Right renal cortex interstitium (tissue), 3 donors: Measurements from ENCODE around the gene COPB1. TPM values are rescaled to one million over a fixed set of nuclear protein-coding genes. Genes with fewer than 3 reads are reported as not detected.
"Not testable (repeated sequence)": the region's sequence is repeated elsewhere in the genome, so short reads cannot be mapped to it uniquely, and the experiment has no call there.

Experiments
- DNase-seq, 3 donors: peaks; one replicate each; pipeline ENCODE4 v3.0.0-alpha.2; 2013; ENCODE audit warnings: low read depth in 3 of 3, low spot score in 2 of 3
- polyA plus RNA-seq, 3 donors: library from polyadenylated mRNA; unstranded; fragments of 120-200 nt; gene quantifications; one replicate each; pipeline ENCODE4 v1.2.1, GENCODE V29; 2013; ENCODE audit not compliant: insufficient read length in 3 of 3

Gene COPB1, protein sequence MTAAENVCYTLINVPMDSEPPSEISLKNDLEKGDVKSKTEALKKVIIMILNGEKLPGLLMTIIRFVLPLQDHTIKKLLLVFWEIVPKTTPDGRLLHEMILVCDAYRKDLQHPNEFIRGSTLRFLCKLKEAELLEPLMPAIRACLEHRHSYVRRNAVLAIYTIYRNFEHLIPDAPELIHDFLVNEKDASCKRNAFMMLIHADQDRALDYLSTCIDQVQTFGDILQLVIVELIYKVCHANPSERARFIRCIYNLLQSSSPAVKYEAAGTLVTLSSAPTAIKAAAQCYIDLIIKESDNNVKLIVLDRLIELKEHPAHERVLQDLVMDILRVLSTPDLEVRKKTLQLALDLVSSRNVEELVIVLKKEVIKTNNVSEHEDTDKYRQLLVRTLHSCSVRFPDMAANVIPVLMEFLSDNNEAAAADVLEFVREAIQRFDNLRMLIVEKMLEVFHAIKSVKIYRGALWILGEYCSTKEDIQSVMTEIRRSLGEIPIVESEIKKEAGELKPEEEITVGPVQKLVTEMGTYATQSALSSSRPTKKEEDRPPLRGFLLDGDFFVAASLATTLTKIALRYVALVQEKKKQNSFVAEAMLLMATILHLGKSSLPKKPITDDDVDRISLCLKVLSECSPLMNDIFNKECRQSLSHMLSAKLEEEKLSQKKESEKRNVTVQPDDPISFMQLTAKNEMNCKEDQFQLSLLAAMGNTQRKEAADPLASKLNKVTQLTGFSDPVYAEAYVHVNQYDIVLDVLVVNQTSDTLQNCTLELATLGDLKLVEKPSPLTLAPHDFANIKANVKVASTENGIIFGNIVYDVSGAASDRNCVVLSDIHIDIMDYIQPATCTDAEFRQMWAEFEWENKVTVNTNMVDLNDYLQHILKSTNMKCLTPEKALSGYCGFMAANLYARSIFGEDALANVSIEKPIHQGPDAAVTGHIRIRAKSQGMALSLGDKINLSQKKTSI
- 100 to 1,000 TPM; 150 to 171 (median 153) TPM for polyA plus RNA-seq

GRCh38 chr11:14499560-14500180 lies at the start of gene COPB1:
Gene COPB1 (minus strand): TSS chr11:14499811. CDS start chr11:14498928, 883 bp downstream.
- DNase-seq = peak; percentile 87 to 93 (median 92)

DNA sequence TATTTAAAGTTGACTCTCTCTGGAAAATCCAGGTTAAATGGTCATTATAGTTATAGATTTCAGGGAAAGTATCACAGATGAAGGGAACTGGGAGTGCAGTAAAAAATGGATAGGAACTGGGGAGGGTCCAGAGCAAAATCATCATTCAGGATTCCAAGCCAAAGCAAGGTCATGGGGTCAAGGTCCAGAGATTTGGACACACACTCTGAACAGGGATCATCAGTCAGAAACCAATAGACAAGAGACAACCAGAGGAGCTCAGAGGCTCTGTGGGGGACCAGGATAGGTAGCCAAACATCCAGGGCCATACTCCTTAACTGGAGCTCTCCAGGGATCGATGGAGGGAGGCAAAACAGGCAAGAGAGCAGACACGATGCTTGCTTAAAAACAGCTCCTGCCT lies 47.8 kb upstream of the COPB1 start:
- no peak for DNase-seq

DNA sequence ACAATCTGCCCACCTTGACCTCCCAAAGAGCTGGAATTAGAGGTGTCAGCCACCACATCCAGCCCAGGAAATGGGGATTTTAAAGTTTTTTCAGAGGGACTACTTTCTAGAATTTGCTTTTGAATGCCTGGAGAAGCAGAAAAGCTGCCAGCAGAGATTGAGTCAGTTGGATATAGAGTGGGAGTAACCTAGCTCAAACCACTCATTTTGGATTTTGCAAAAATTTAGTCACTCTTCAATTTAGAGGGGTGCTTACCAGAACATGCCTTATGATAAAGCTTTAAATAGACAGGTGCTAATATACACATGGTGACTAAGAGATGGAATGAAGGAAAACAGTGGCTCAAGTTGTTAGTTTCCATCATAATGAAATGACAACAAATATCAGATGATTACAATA lies 47.1 kb upstream of the COPB1 start:
- no peak for DNase-seq

DNA sequence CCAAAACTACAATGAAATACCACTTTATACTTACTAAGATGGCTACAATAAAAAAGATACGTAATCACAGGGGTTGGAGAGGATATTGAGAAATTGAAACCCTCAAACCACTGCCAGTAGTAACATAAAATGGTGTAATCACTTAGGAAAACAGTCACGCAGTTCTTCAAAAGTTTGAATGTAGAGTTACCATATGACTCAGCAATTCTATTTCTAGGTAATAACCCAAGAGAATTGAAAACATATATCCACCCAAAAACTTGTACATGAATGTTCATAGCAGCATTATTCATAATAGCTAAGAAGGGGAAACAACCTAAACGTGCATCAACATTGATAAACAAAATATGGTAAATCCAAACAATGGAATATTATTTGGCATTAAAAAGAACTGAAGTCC lies 45.0 kb upstream of the COPB1 start:
- DNase-seq = no peak

DNA sequence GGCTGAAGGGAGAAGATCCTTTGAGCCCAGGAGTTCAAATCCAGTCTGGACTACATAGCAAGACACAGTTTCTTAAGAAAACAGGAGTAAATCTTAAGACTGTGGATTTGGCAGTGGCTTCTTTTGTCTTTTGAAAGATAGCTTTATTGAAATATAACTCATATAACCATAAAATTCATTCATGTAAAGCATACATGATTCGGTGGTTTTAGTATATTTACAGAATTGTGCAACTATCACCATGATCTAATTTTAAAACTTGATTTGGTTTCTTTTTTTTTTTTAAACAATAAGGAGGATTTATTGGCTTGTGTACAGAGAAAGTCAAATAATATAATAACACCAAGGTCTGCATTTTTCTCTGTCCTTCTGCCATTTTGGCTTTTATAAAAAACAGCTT lies 43.6 kb upstream of the COPB1 start:
- no peak for DNase-seq

GRCh38 chr11:14542324-14542723 lies 42.7 kb upstream of the COPB1 start:
- DNase-seq = no peak

DNA sequence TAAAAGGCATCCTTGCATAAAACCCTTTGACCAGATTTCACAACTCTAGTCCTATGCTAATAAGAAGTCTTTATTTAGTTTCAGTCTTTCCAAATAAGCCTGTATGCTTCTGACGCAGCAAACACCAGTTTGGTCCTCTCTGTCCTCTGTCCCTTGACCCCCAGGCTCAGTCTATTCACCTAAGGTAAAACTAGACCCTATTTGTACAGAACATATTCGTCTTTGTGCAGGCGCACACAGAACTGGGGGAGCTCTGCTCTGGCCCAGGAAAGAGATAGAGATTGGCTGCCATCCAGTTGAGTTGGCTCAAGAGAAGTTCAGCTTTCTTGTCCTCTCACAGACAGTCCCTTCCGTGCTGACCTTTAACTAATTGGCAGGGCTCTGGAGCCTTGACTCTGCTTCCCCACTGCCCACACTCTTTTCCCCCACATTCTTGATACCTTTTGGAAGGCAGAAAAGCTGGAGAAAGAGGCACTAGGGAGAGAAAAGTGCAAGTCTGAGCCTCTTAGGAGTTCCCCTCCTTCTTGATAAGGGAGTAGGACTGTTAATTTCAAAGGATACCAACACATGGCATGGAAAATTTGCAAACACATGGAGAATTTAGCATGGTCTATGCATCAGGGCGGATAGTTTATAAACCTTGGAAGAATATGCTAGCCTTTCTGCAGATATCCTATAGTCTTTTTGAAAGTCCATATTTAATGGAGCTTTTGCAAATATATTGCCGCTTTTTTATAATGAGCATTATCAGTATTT lies 41.8 kb upstream of the COPB1 start:
- DNase-seq = no peak

- no peak for DNase-seq
Measured at GRCh38 chr11:14539982-14540421, 40.4 kb upstream of the COPB1 start.

GRCh38 chr11:14538926-14539554 lies 39.4 kb upstream of the COPB1 start:
- DNase-seq = no peak

DNA sequence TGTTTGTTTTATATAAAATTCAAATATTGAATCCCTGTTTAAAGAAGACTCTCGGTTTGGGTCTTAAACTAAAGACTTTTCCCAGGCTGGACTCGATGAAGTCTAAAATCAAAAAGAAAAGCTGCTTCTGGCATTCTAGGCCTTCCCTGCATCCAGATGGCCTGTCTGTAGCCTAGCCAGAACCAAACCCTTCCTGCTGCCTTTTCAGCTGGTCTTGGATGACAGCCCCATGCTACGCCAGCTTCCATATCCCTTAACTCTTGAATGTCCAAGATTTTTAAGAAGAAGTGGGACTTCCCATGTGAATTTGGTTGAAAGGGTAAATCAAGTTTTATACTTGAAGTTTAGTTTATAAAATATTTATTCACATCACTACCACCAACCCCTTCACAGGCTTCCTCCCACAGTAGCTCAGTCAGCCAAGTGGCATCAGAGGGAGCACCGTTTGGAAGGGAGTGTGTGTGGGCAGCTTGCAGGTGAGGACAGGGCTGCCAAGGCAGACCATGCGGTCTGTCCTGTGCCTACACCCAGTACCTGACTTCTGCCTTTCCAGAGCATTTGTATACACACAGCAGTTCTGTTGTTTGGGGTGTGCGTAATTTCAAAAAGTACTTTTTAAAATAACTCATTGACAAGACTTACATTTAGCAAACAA lies 38.8 kb upstream of the COPB1 start:
- no peak for DNase-seq

DNA sequence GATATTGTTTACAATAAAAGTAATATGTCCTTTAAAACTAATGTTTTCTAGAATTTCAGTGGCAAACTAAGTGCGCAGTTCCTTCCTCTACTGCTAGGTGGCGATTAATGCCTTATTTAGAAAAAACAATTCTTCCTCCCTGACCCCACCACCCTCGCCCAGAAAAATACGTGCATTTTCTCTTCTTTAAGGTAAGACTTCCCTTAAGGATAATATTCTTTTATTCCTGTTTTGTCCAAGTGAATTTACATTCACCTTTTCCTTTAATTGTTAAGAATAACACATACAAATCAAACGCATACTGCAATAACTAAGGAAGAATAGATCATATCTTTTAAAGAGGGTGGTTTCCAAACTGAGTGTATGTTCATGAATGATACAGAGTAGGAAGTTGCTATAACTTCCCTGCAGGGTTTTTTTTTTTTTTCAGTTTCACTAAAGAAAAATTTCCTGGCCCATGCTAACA lies 37.6 kb upstream of the COPB1 start:
- DNase-seq = no peak

GRCh38 chr11:14535166-14535565 lies 35.6 kb upstream of the COPB1 start:
- not testable (repeated sequence) for DNase-seq

GRCh38 chr11:14529951-14530350 lies 30.3 kb upstream of the COPB1 start:
- no peak for DNase-seq

GRCh38 chr11:14529321-14529720 lies 29.7 kb upstream of the COPB1 start:
- DNase-seq = no peak

DNA sequence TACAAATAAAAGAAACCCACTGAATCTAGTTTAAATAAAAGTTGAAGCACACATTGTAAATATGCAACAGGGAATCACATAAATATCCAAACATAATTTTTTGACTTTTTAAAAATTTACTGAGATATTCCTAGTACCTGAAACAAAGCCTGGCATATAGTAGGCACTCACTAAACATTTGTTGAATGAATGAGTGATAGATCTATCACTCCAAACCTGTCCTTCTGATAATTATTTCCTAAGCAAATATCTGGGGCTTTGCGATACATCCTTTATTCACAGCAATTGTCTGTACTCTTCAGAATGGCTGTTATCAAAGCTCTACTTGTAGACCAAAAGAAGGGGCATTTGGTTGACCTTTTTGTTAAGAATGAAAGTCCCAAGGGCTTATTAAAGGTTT lies 23.2 kb upstream of the COPB1 start:
- no peak for DNase-seq

DNA sequence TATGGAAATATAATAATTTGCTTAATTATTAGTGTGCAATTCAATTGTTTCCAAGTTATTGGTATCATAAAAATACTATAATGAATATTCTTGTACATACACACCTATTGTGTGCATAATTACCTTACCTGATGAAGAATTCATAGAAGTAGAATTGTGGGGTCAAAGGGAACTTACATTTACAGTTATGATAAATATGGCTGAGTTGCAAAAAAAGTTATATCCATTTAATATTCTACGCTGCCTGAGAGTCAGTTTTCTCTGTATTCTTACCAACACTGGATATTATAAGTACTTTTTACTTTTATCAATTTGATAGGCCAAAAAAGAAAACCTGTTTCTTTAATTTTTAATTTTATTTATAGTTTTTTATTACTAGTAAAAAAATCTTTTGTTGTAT lies 22.6 kb upstream of the COPB1 start:
- DNase-seq = no peak

DNA sequence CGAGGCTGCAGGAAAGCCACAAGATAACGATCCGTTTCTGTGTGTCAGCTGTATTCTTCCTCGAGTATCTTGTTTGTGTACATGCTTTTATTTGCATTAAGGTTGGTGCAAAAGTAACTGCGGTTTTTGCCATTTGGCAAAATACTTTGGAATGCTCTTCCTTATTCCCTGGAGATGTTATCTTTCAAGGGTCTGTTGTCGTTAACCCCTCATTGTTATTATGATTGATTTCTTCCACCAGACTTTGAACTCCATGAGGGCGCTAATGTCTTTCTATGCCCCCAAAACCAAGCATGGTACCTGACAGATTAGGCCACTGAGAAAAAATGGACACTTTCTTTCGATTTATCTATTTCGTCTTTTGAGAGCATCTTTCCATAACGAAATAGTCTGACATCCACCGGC lies 21.1 kb upstream of the COPB1 start:
- DNase-seq = peak in 1 of 3 donors; percentile 15

DNA sequence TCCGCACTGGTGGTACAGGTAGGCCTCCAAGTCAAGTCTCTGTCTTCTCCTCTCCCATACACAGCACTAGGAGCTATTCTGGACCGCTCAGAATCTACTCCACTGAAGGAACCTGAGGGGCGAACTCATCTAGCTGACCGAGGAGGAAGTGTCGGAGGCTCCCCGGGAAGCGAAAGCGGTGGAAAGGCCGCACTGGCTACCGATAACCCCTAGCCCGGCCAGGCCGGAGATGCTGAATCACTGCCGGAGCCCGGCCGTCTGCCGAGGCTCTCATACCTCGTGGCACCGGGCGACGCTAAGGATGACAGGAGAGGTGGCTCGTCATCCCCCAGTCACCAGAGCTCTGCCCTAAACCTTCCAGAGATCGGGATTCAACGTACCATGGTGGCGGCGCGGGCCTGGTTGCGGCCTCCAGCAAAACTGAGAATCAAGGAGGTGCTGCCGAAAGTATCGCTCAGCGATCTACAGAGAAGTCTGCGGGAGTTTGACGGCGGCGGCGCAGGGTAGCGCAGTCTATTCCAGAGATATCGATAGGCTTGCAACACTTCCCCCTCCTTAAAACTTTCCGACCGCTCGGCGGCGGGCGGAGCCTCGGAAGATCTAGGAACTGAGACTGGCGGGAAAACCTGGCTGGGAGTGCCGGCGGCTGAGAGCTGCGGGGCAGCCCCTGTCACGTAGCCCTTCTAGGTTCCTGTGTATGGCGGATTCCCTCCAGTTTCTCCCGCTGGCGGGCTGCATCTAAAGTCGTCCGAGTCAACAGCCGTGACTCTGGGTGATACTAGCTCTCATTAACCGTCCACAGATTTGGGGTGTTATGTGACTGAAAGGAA lies 20.5 kb upstream of the COPB1 start, which contains the start of gene PSMA1:
PSMA1 (minus strand) TSS at position 470 of the 830 bp plus-strand sequence; CDS start at position 383, 87 bp downstream.
- DNase-seq = peak; percentile 82 to 89 (median 83)
